GM06990 (cell line): ENCODE measurements around the gene RAB7B.

Experiments used
- DNase-seq: peaks from one replicate; pipeline ENCODE4 v3.0.0-alpha.2; 2011; ENCODE audit not compliant: insufficient read length; ENCODE audit errors: extremely low read depth
- H3K27me3 ChIP-seq: replicated peaks from 2 replicates; pipeline ENCODE4 v1.6.0; 2011; ENCODE audit warnings: low read length; ENCODE audit not compliant: control insufficient read depth, insufficient read depth
- H3K36me3 ChIP-seq: 2 replicates; pipeline ENCODE4 v1.5.1; 2011; ENCODE audit warnings: low read length; ENCODE audit not compliant: control insufficient read depth, insufficient read depth
- H3K4me3 ChIP-seq: replicated peaks from 2 replicates; pipeline ENCODE4 v1.5.1; 2011; ENCODE audit warnings: low read depth, mild to moderate bottlenecking, control low read depth, low read length
- CTCF ChIP-seq: IDR thresholded peaks from 2 replicates; pipeline ENCODE4 v1.5.1; 2011; ENCODE audit warnings: low read length, control low read depth, mild to moderate bottlenecking, inconsistent platforms; ENCODE audit not compliant: insufficient read depth, poor library complexity, severe bottlenecking

The RAB7B gene

DNA sequence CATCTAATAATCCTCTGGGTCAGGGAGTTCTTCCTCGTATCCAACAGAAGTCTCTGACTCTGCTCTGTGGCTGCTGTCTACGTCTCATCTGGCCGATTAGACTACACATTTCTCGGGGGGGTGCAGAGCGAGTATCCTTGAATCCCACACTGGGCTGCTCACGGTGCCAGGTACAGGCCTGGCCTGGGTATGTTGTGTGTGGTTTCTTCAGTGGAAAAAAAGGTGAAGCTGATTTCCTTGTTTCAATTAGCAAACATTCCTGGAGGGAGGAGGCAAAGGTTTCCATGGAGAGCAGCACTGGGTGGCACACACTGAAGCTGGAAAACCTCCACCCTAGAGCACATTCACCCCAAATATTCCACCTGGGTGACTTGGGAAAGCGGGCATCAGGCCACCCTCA is 2.0 kb upstream of the RAB7B start:
- TF ChIP-seq CTCF = no peak

DNA sequence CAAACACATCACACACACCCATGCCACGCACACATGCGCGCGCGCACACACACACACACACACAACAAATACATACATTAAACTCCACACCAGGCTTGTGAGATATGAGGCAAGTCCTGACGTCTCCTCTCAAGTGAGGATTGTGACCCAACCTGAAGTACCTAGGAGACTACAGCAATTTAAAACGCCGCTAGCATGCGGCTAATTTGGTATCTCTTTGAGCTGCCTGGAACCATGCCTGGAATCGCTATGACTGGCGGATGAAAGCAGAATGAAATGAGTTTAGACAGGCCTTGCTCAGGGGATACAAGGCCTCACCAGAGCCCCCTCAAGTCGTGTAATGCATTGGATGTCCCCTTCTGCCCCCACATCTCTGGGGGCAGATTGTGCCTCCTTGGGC is 1.6 kb upstream of the RAB7B start:
- Histone ChIP-seq H3K27me3 (no peaks in the 10 kb centered on the region; the same call in 1 of the 2 replicates), H3K36me3 (no peaks in the 10 kb centered on the region), H3K4me3 (no peak overlapping the region)
- TF ChIP-seq CTCF = no peak
- no peak for DNase-seq

More for the DNA sequence above, 2.0 kb upstream of the RAB7B start:
- no peak for DNase-seq
- no peaks in the 10 kb centered on the region; the same call in 1 of the 2 replicates for H3K27me3 ChIP-seq
- H3K36me3 ChIP-seq = no peaks in the 10 kb centered on the region
- H3K4me3 ChIP-seq = no peak overlapping the region

- no peak for DNase-seq
- Histone ChIP-seq H3K36me3 (no peaks in the 10 kb centered on the region), H3K4me3 (no peak overlapping the region), H3K27me3 (no peaks in the 10 kb centered on the region; the same call in 1 of the 2 replicates)
- TF ChIP-seq CTCF = no peak
Measured at GRCh38 chr1:206003854-206004800, 932 bp upstream of the RAB7B start.

DNA sequence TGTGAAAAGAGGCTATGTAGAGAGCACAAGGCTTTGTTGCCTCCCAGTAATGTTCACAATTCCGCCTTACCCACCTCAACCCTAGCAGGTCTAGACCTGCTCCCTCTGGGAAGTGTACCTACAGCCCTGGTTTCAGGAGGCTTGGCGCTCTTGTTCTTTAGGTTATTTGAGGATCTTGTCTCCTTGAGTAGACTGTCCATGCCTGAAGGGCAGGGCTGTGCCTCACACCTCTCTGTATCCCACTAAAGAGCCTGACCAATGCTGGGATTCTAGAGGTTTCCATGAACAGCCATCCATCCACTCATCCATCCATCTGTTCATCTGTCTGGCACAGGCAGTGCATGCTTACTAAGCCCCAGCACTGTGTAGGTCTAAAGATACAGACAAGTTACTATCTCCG is 1.0 kb downstream of the RAB7B start:
- H3K36me3 ChIP-seq = no peaks in the 10 kb centered on the region
- H3K4me3 ChIP-seq = no peak overlapping the region
- TF ChIP-seq CTCF = no peak
- DNase-seq = no peak
- H3K27me3 ChIP-seq = no peaks in the 10 kb centered on the region; the same call in 1 of the 2 replicates

- Histone ChIP-seq H3K36me3 (no peaks in the 10 kb centered on the region), H3K4me3 (no peak overlapping the region), H3K27me3 (no peaks in the 10 kb centered on the region; the same call in 1 of the 2 replicates)
- TF ChIP-seq CTCF = no peak
- DNase-seq = no peak
Measured at GRCh38 chr1:206001476-206001888, 1.7 kb downstream of the RAB7B start.
